Measurements from ENCODE around the gene TCF7L2.
"Not testable (repeated sequence)": the region's sequence is repeated elsewhere in the genome, so short reads cannot be mapped to it uniquely, and the experiment has no call there.

Gene TCF7L2

GRCh38 chr10:113097036-113097435 is 147.0 kb downstream of the TCF7L2 start:
- no peak for TF ChIP-seq POLR2AphosphoS5 (IDR thresholded peaks at IDR 0.05; ENCODE audit: low read depth, low read length)
- TF ChIP-seq TAF1 (IDR thresholded peaks at IDR 0.05; ENCODE audit: borderline replicate concordance, low read depth, low read length) = no peak
- TF ChIP-seq POLR2A (IDR thresholded peaks at IDR 0.05; ENCODE audit: low read depth, low read length) = no peak
- FAIRE-seq (no peak), DNase-seq (ENCODE audit: insufficient read length) (no peak)

GRCh38 chr10:113099431-113100183 is 149.6 kb downstream of the TCF7L2 start:
- FAIRE-seq (no peak), DNase-seq (ENCODE audit: insufficient read length) (no peak)
- no peak for TF ChIP-seq TAF1 (IDR thresholded peaks at IDR 0.05; ENCODE audit: borderline replicate concordance, low read depth, low read length)
- no peak for TF ChIP-seq POLR2A (IDR thresholded peaks at IDR 0.05; ENCODE audit: low read depth, low read length)
- TF ChIP-seq POLR2AphosphoS5 (IDR thresholded peaks at IDR 0.05; ENCODE audit: low read depth, low read length) = no peak

- TF ChIP-seq POLR2A (IDR thresholded peaks at IDR 0.05; ENCODE audit: low read depth, low read length) (no peak), POLR2AphosphoS5 (IDR thresholded peaks at IDR 0.05; ENCODE audit: low read depth, low read length) (no peak), TAF1 (IDR thresholded peaks at IDR 0.05; ENCODE audit: borderline replicate concordance, low read depth, low read length) (no peak)
- FAIRE-seq (no peak), DNase-seq (ENCODE audit: insufficient read length) (no peak)
Measured at GRCh38 chr10:113100281-113100680, 150.2 kb downstream of the TCF7L2 start.

- no peak for DNase-seq (ENCODE audit: insufficient read length)
- FAIRE-seq = no peak
- TF ChIP-seq POLR2AphosphoS5 (IDR thresholded peaks at IDR 0.05; ENCODE audit: low read depth, low read length) (no peak), TAF1 (IDR thresholded peaks at IDR 0.05; ENCODE audit: borderline replicate concordance, low read depth, low read length) (no peak), POLR2A (IDR thresholded peaks at IDR 0.05; ENCODE audit: low read depth, low read length) (no peak)
Measured at GRCh38 chr10:113103131-113103840, 153.2 kb downstream of the TCF7L2 start.

- no peak for TF ChIP-seq POLR2AphosphoS5 (IDR thresholded peaks at IDR 0.05; ENCODE audit: low read depth, low read length)
- TF ChIP-seq POLR2A (IDR thresholded peaks at IDR 0.05; ENCODE audit: low read depth, low read length) = no peak
- DNase-seq (ENCODE audit: insufficient read length) (no peak), FAIRE-seq (no peak)
Measured at GRCh38 chr10:113104047-113104446, 154.0 kb downstream of the TCF7L2 start.

GRCh38 chr10:113108194-113108835 is 158.3 kb downstream of the TCF7L2 start:
- DNase-seq (ENCODE audit: insufficient read length) = no peak
- no peak for TF ChIP-seq POLR2AphosphoS5 (IDR thresholded peaks at IDR 0.05; ENCODE audit: low read depth, low read length)
- TF ChIP-seq TAF1 (IDR thresholded peaks at IDR 0.05; ENCODE audit: borderline replicate concordance, low read depth, low read length) = no peak
- no peak for TF ChIP-seq POLR2A (IDR thresholded peaks at IDR 0.05; ENCODE audit: low read depth, low read length)
- no peak for FAIRE-seq

- DNase-seq (ENCODE audit: insufficient read length) (no peak), FAIRE-seq (no peak)
- TF ChIP-seq POLR2A (IDR thresholded peaks at IDR 0.05; ENCODE audit: low read depth, low read length) (no peak), POLR2AphosphoS5 (IDR thresholded peaks at IDR 0.05; ENCODE audit: low read depth, low read length) (no peak), TAF1 (IDR thresholded peaks at IDR 0.05; ENCODE audit: borderline replicate concordance, low read depth, low read length) (no peak)
Measured at GRCh38 chr10:113108948-113109347, 158.9 kb downstream of the TCF7L2 start.

- FAIRE-seq = not testable (repeated sequence)
Measured at GRCh38 chr10:113109482-113109881, 159.4 kb downstream of the TCF7L2 start.

GRCh38 chr10:113111260-113111659 is 161.2 kb downstream of the TCF7L2 start:
- DNase-seq (ENCODE audit: insufficient read length) (no peak), FAIRE-seq (no peak)
- TF ChIP-seq POLR2A (IDR thresholded peaks at IDR 0.05; ENCODE audit: low read depth, low read length) (no peak), POLR2AphosphoS5 (IDR thresholded peaks at IDR 0.05; ENCODE audit: low read depth, low read length) (no peak), TAF1 (IDR thresholded peaks at IDR 0.05; ENCODE audit: borderline replicate concordance, low read depth, low read length) (no peak)

More at GRCh38 chr10:113109482-113109881, 159.4 kb downstream of the TCF7L2 start:
- DNase-seq (ENCODE audit: insufficient read length) = not testable (repeated sequence)

GRCh38 chr10:113111900-113112853 is 162.1 kb downstream of the TCF7L2 start:
- TF ChIP-seq POLR2AphosphoS5 (IDR thresholded peaks at IDR 0.05; ENCODE audit: low read depth, low read length) (no peak), TAF1 (IDR thresholded peaks at IDR 0.05; ENCODE audit: borderline replicate concordance, low read depth, low read length) (no peak), POLR2A (IDR thresholded peaks at IDR 0.05; ENCODE audit: low read depth, low read length) (no peak)
- DNase-seq (ENCODE audit: insufficient read length) (no peak), FAIRE-seq (no peak)

GRCh38 chr10:113113241-113113640 is 163.2 kb downstream of the TCF7L2 start:
- DNase-seq (ENCODE audit: insufficient read length) (no peak), FAIRE-seq (no peak)
- TF ChIP-seq TAF1 (IDR thresholded peaks at IDR 0.05; ENCODE audit: borderline replicate concordance, low read depth, low read length) (no peak), POLR2AphosphoS5 (IDR thresholded peaks at IDR 0.05; ENCODE audit: low read depth, low read length) (no peak), POLR2A (IDR thresholded peaks at IDR 0.05; ENCODE audit: low read depth, low read length) (no peak)

Measured in GM12892 (cell line).